GM23248 (cell line): Measurements from ENCODE around the gene NDUFA3. TPM values are rescaled to one million over a fixed set of nuclear protein-coding genes. Genes with fewer than 3 reads are reported as not detected.

Source experiments
- DNase-seq: peaks from one replicate; pipeline ENCODE4 v3.0.0-alpha.2; 2015
- H2AFZ ChIP-seq: fragments of 200-600 bp; sonication (generic); 2 replicates; pipeline ENCODE4 v1.6.1; 2016; ENCODE audit warnings: antibody characterized with exemption
- H3F3A ChIP-seq: fragments of 200-600 bp; sonication (generic); 2 replicates; pipeline ENCODE4 v1.6.1; 2016; ENCODE audit warnings: mild to moderate bottlenecking, antibody characterized with exemption, mixed run types; ENCODE audit not compliant: insufficient read depth
- H3K27ac ChIP-seq: fragments of 200-600 bp; sonication (generic); 2 replicates; pipeline ENCODE4 v1.5.1; 2016; ENCODE audit warnings: mild to moderate bottlenecking
- H3K27me3 ChIP-seq: fragments of 200-600 bp; sonication (generic); replicated peaks from 2 replicates; pipeline ENCODE4 v1.6.1; 2016; ENCODE audit warnings: mild to moderate bottlenecking; ENCODE audit not compliant: insufficient read depth
- H3K36me3 ChIP-seq: fragments of 200-600 bp; sonication (generic); 2 replicates; pipeline ENCODE4 v1.6.1; 2016; ENCODE audit warnings: low read depth, mild to moderate bottlenecking
- H3K4me1 ChIP-seq: fragments of 200-600 bp; sonication (generic); 2 replicates; pipeline ENCODE4 v1.6.1; 2016; ENCODE audit warnings: mild to moderate bottlenecking; ENCODE audit not compliant: insufficient read depth
- H3K4me2 ChIP-seq: fragments of 200-600 bp; sonication (generic); one replicate; pipeline ENCODE4 v1.6.1; 2016; ENCODE audit warnings: mild to moderate bottlenecking; ENCODE audit not compliant: unreplicated experiment
- H3K4me3 ChIP-seq: fragments of 200-600 bp; sonication (generic); 2 replicates; pipeline ENCODE4 v1.5.1; 2016; ENCODE audit warnings: mild to moderate bottlenecking
- H3K79me2 ChIP-seq: fragments of 200-600 bp; sonication (generic); 2 replicates; pipeline ENCODE4 v1.6.1; 2016; ENCODE audit warnings: mild to moderate bottlenecking; ENCODE audit not compliant: insufficient read depth
- H3K9ac ChIP-seq: fragments of 200-600 bp; sonication (generic); 2 replicates; pipeline ENCODE4 v1.6.1; 2016; ENCODE audit warnings: mild to moderate bottlenecking
- H3K9me2 ChIP-seq: fragments of 200-600 bp; sonication (generic); 2 replicates; pipeline ENCODE4 v1.6.1; 2016; ENCODE audit warnings: mixed run types, mild to moderate bottlenecking, moderate library complexity; ENCODE audit not compliant: insufficient read depth
- H3K9me3 ChIP-seq: fragments of 200-600 bp; sonication (generic); one replicate; pipeline ENCODE4 v1.6.1; 2017; ENCODE audit warnings: low read depth
- H4K20me1 ChIP-seq: fragments of 200-600 bp; sonication (generic); 2 replicates; pipeline ENCODE4 v1.6.0; 2016; ENCODE audit not compliant: insufficient read depth
- EZH2 ChIP-seq: fragments of 200-600 bp; sonication (generic); IDR thresholded peaks from 2 replicates; pipeline ENCODE4 v1.6.1; 2018; ENCODE audit warnings: antibody characterized with exemption, mild to moderate bottlenecking; ENCODE audit not compliant: insufficient read depth, poor library complexity, severe bottlenecking
- EZH2phosphoT487 ChIP-seq: fragments of 200-600 bp; sonication (generic); IDR thresholded peaks from 2 replicates; pipeline ENCODE4 v1.6.1; 2018; ENCODE audit warnings: antibody characterized with exemption, moderate library complexity, mild to moderate bottlenecking, low read depth; ENCODE audit not compliant: insufficient read depth
- WGBS, 2 experiments: methylation state at CpG; one replicate each; pipeline ENCODE4 v1.1.6; 2015 to 2017; ENCODE audit warnings: low lambda C conversion rate in 2 of 2, low coverage in 1 of 2; ENCODE audit errors: missing lambda C conversion rate in 2 of 2; 5-methylcytosine and 5-hydroxymethylcytosine counted together
- in situ Hi-C: fragments of 300-500 bp; cut with MboI; formaldehyde crosslinking; loops from 2 replicates; pipeline ENCODE4 v1.15.0; 2020
- polyA plus RNA-seq: library from polyadenylated mRNA; unstranded; fragments of >200 nt; fragmentation: Nextera tagmentation; extraction: Ambion mirVana; gene quantifications from 2 replicates; pipeline ENCODE4 v1.2.1, GENCODE V29; 2016
- total RNA-seq: library from RNA; depleted of rRNA; stranded (reverse); fragments of >200 nt; shearing (Covaris generic); gene quantifications from 2 replicates; pipeline ENCODE4 v1.2.3, GENCODE V29; 2014

Gene NDUFA3
- total and polyA plus RNA-seq, 2 experiments from 2014 or later, result 15.1 to 198 TPM

- Histone ChIP-seq H4K20me1 (peaks cover 4% of the 10 kb centered on the region; the same call in 1 of the 2 replicates), H3K4me2 (peak overlapping the region; percentile 81), H3K4me1 (peaks cover 16% of the 10 kb centered on the region), H3K27me3 (no peaks in the 10 kb centered on the region), H3F3A (peaks cover 11% of the 10 kb centered on the region; the same call in 1 of the 2 replicates), H3K9ac (peak overlapping the region; percentile 63), H3K4me3 (peak overlapping the region; percentile 77), H3K9me3 (no peaks in the 10 kb centered on the region), H3K79me2 (peaks cover 37% of the 10 kb centered on the region), H2AFZ (peak overlapping the region; percentile 89), H3K27ac (peak overlapping the region; percentile 66), H3K36me3 (no peaks in the 10 kb centered on the region; the same call in 1 of the 2 replicates), H3K9me2 (no peaks in the 10 kb centered on the region)
- 2% methylated on average over 30 of the region's 30 CpGs for WGBS, 2 experiments
- no peak for TF ChIP-seq EZH2phosphoT487
- no peak for TF ChIP-seq EZH2
- in situ Hi-C loops, result no loop called here
- peak; percentile 59 for DNase-seq
Measured at GRCh38 chr19:54136086-54136863, 33.6 kb downstream of the NDUFA3 start.

- Histone ChIP-seq H3K4me2 (peak overlapping the region; percentile 81), H3K4me3 (peak overlapping the region; percentile 78), H2AFZ (peak overlapping the region; percentile 89), H3K36me3 (no peaks in the 10 kb centered on the region), H3K79me2 (peaks cover 45% of the 10 kb centered on the region), H3K9me2 (no peaks in the 10 kb centered on the region), H3K9ac (peak overlapping the region; percentile 98), H3K27ac (peak overlapping the region; percentile 77), H3F3A (peaks cover 13% of the 10 kb centered on the region; the same call in 1 of the 2 replicates), H4K20me1 (peaks cover 4% of the 10 kb centered on the region; the same call in 1 of the 2 replicates), H3K9me3 (no peaks in the 10 kb centered on the region), H3K4me1 (peaks cover 22% of the 10 kb centered on the region), H3K27me3 (no peaks in the 10 kb centered on the region)
- DNase-seq, result peak; percentile 100
- 1 to 2% methylated on average over 43 to 46 of the region's 46 CpGs for WGBS, 2 experiments
- in situ Hi-C loops, result no loop called here
- TF ChIP-seq EZH2 (no peak), EZH2phosphoT487 (no peak)
Measured at GRCh38 chr19:54136864-54137698, 34.4 kb downstream of the NDUFA3 start.

GRCh38 chr19:54137699-54138488 is 35.2 kb downstream of the NDUFA3 start, which contains the start of gene CNOT3:
TSS of gene CNOT3 (plus strand) at chr19:54137762. CDS start at chr19:54142979, 5,217 bp downstream.
- Histone ChIP-seq H3K4me3 (peak within 1 kb of the TSS; percentile 78), H3K36me3 (0 out of 2 replicates have a peak, but pooled peaks cover 4% of the 10 kb centered on the region), H2AFZ (peak within 1 kb of the TSS; percentile 89), H3K9me2 (no peaks in the 10 kb centered on the region), H3K27me3 (no peaks in the 10 kb centered on the region), H3F3A (peaks cover 13% of the 10 kb centered on the region; the same call in 1 of the 2 replicates), H3K79me2 (peaks cover 53% of the 10 kb centered on the region), H3K4me2 (peak within 1 kb of the TSS; percentile 84), H3K9me3 (no peaks in the 10 kb centered on the region), H3K27ac (peak within 1 kb of the TSS; percentile 77), H3K9ac (peak within 1 kb of the TSS; percentile 98), H4K20me1 (peaks cover 4% of the 10 kb centered on the region; the same call in 1 of the 2 replicates), H3K4me1 (peaks cover 26% of the 10 kb centered on the region)
- peak; percentile 49 for DNase-seq
- 2 to 3% methylated on average over 51 to 93 of the region's 103 CpGs for whole genome bisulfite sequencing, 2 experiments
- in situ Hi-C loops, result no loop called here
- TF ChIP-seq EZH2phosphoT487 (no peak), EZH2 (no peak)
